ENCODE data around the gene HLA-E.
"Not testable (repeated sequence)": the region's sequence is repeated elsewhere in the genome, so short reads cannot be mapped to it uniquely, and the experiment has no call there.

HLA-E gene

DNA sequence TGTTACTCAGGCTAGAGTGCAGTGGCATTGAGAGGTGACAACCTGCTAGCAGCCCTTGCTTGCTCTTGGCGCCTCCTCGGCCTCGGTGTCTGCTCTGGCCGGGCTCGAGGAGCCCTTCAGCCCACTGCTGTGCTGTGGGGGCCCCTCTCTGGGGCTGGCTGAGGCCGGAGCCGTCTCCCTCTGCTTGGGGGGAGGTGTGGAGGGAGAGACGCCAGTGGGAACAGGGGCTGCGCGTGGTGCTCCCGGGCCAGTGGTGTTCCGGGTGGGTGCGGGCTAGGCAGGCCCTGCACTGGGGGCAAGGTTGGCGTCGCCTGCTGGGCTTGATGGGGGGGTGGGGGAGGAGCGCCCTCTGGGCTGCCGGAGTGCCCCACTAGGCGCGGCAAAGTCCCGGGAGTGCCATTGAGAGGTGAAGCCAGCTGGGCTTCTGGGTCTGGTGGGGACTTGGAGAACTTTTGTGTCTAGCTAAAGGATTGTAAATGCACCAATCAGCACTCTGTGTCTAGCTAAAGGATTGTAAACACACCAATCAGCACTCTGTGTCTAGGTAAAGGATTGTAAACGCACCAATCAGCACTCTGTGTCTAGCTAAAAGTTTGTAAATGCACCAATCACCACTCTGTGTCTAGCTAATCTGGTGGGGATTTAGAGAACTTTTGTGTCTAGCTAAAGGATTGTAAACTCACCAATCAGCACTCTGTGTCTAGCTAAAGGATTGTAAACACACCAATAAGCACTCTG, 28.6 kb downstream of the HLA-E start:
- H3K27ac ChIP-seq (ENCODE audit: low read depth, low read length); H3K9ac ChIP-seq (ENCODE audit: low read length); H3K27me3 ChIP-seq (ENCODE audit: control insufficient read depth, insufficient read depth, low read length); H3K4me3 ChIP-seq (ENCODE audit: low read length); H3K4me1 ChIP-seq (ENCODE audit: control insufficient read depth, insufficient read depth, low read length); H3K36me3 ChIP-seq (ENCODE audit: control insufficient read depth, insufficient read depth, low read length): not testable (repeated sequence)

DNA sequence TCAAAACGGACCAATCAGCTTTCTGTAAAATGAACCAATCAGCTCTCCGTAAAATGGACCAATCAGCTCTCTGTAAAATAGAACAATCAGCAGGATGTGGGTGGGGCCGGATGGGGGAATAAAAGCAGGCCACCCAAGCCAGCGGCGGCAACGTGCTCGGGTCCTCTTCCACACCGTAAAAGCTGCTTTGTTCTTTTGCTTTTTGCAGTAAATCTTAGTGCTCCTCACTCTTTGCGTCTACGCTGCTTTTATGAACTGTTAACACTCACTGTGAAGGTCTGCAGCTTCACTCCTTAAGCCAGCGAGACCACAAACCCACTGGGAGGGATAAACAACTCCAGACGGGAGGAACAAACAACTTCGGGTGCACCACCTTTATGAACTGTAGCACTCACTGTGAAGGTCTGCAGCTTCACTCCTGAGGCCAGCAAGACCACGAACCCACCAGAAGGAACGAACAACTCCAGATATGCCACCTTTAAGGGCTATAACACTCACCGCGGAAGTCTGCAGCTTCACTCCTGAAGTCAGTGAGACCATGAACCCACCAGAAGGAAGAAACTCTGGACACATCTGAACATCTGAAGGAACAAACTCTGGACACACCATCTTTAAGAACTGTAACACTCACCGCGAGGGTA, 29.3 kb downstream of the HLA-E start:
- not testable (repeated sequence) for H3K27ac ChIP-seq (ENCODE audit: low read depth, low read length); H3K4me3 ChIP-seq (ENCODE audit: low read length); H3K36me3 ChIP-seq (ENCODE audit: control insufficient read depth, insufficient read depth, low read length); H3K4me1 ChIP-seq (ENCODE audit: control insufficient read depth, insufficient read depth, low read length); H3K27me3 ChIP-seq (ENCODE audit: control insufficient read depth, insufficient read depth, low read length); H3K9ac ChIP-seq (ENCODE audit: low read length)

DNA sequence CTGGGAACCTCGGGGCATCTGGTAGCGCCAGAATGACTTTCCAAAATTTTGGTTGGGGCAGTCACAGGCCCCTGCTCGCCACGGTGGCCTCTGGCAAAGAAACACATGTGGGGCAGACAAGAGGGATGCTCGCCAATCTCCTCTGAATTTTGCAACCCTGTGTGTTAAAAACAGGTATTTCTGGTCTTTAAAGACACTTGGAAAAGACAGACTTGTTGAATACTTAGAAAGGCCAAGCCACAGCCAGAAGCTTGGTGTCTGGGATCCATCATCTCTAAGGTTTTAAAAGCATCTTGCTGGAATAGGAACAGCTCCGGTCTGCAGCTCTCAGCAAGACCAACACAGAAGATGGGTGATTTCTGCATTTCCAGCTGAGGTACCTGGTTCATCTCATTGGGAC, 31.2 kb downstream of the HLA-E start:
- peak overlapping the region; percentile 77 for H3K27ac ChIP-seq (ENCODE audit: low read depth, low read length)
- no peak overlapping the region for H3K9ac ChIP-seq (ENCODE audit: low read length)
- H3K4me1 ChIP-seq (ENCODE audit: control insufficient read depth, insufficient read depth, low read length), result peaks cover 9% of the 10 kb centered on the region
- H3K4me3 ChIP-seq (ENCODE audit: low read length), result no peak overlapping the region
- H3K27me3 ChIP-seq (ENCODE audit: control insufficient read depth, insufficient read depth, low read length), result no peaks in the 10 kb centered on the region
- H3K36me3 ChIP-seq (ENCODE audit: control insufficient read depth, insufficient read depth, low read length), result no peaks in the 10 kb centered on the region

DNA sequence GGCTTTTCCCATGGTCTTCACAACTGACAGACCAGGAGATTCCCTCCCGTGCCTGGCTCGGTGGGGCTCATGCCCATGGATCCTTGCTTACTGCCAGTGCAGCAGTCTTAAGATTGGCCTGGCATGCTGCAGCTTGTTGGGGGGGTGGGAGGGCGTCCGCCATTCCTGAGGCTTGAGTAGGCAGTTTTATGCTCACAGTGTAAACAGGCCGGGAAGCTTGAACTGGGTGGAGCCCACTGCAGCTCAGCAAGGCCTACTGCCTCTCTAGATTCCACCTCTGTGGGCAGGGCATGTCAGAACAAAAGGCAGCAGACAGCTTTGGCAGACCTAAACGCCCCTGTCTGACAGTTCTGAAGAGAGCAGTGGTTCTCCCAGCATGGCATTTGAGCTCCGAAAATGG, 31.8 kb downstream of the HLA-E start:
- not testable (repeated sequence) for H3K4me3 ChIP-seq (ENCODE audit: low read length); H3K36me3 ChIP-seq (ENCODE audit: control insufficient read depth, insufficient read depth, low read length); H3K27me3 ChIP-seq (ENCODE audit: control insufficient read depth, insufficient read depth, low read length); H3K4me1 ChIP-seq (ENCODE audit: control insufficient read depth, insufficient read depth, low read length); H3K9ac ChIP-seq (ENCODE audit: low read length)
- H3K27ac ChIP-seq (ENCODE audit: low read depth, low read length), result peak overlapping the region; percentile 77

DNA sequence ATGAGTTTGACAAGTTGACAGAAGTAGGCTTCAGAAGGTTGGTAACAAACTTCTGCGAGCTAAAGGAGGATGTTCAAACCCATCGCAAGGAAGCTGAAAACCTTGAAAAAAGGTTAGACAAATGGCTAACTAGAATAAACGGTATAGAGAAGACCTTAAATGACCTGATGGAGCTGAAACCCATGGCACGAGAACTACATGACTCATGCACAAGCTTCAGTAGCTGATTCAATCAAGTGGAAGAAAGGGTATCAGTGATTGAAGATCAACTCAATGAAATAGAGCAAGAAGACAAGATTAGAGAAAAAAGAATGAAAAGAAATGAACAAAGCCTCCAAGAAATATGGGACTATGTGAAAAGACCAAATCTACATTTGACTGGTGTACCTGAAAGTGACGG, 32.6 kb downstream of the HLA-E start:
- H3K27ac ChIP-seq (ENCODE audit: low read depth, low read length); H3K4me3 ChIP-seq (ENCODE audit: low read length); H3K9ac ChIP-seq (ENCODE audit: low read length); H3K36me3 ChIP-seq (ENCODE audit: control insufficient read depth, insufficient read depth, low read length); H3K27me3 ChIP-seq (ENCODE audit: control insufficient read depth, insufficient read depth, low read length); H3K4me1 ChIP-seq (ENCODE audit: control insufficient read depth, insufficient read depth, low read length): not testable (repeated sequence)

DNA sequence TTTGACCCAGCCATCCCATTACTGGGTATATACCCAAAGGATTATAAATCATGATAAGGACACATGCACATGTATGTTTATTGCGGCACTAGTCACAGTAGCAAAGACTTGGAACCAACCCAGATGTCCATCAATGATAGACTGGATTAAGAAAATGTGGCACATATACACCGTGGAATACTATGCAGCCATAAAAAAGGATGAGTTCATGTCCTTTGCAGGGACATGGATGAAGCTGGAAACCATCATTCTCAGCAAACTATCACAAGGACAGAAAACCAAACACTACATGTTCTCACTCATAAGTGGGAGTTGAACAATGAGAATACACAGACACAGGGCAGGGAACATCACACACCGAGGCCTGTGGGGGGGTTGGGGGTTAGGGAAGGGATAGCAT, 37.1 kb downstream of the HLA-E start:
- H3K36me3 ChIP-seq (ENCODE audit: control insufficient read depth, insufficient read depth, low read length); H3K4me1 ChIP-seq (ENCODE audit: control insufficient read depth, insufficient read depth, low read length); H3K4me3 ChIP-seq (ENCODE audit: low read length); H3K27ac ChIP-seq (ENCODE audit: low read depth, low read length); H3K27me3 ChIP-seq (ENCODE audit: control insufficient read depth, insufficient read depth, low read length); H3K9ac ChIP-seq (ENCODE audit: low read length): not testable (repeated sequence)

DNA sequence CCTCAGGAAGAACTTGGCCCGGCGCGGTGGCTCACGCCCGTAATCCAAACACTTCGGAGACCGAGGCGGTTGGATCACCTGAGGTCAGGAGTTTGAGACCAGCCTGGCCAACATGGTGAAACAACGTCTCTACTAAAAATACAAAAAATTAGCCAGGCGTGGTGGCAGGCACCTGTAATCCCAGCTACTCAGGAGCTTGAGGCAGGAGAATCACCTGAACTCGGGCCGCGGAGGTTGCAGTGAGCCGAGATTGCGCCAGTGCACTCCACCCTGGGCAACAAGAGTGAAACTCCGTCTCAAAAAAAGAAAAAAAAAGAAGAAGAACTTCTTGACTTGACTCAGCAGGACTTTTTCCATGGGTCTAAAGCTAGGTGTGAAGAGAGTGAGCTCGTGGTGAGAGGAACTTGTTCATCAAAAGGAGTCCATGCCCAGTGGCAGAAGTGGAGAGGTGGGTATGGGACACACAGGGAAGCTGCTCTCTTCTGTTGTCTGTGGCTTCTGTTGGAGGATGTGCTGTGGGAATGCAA, 40.1 kb downstream of the HLA-E start:
- H3K27ac ChIP-seq (ENCODE audit: low read depth, low read length); H3K27me3 ChIP-seq (ENCODE audit: control insufficient read depth, insufficient read depth, low read length); H3K4me3 ChIP-seq (ENCODE audit: low read length); H3K36me3 ChIP-seq (ENCODE audit: control insufficient read depth, insufficient read depth, low read length); H3K4me1 ChIP-seq (ENCODE audit: control insufficient read depth, insufficient read depth, low read length); H3K9ac ChIP-seq (ENCODE audit: low read length): not testable (repeated sequence)

DNA sequence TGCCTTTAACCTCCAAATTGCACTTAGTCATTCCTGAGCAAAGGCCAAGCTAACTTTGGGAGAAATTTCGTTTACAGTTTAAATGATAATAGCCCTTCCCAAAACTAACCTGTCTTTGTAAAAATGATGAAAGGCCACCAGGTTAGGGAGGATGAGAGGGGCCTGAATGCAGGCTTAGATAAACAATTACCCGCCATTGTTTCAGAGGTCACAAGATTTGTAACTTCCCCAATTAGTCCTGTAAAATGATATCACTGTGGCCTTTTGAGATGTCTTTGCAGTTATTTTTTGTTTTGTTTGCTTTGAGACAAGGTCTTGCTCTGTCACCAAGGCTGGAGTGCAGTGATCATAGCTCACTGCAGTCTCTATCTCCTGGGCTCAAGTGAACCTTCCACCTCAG, 40.7 kb downstream of the HLA-E start:
- Histone ChIP-seq H3K4me3 (ENCODE audit: low read length) (no peak overlapping the region), H3K27me3 (ENCODE audit: control insufficient read depth, insufficient read depth, low read length) (no peaks in the 10 kb centered on the region), H3K4me1 (ENCODE audit: control insufficient read depth, insufficient read depth, low read length) (no peaks in the 10 kb centered on the region), H3K36me3 (ENCODE audit: control insufficient read depth, insufficient read depth, low read length) (no peaks in the 10 kb centered on the region), H3K27ac (ENCODE audit: low read depth, low read length) (no peak overlapping the region), H3K9ac (ENCODE audit: low read length) (no peak overlapping the region)

DNA sequence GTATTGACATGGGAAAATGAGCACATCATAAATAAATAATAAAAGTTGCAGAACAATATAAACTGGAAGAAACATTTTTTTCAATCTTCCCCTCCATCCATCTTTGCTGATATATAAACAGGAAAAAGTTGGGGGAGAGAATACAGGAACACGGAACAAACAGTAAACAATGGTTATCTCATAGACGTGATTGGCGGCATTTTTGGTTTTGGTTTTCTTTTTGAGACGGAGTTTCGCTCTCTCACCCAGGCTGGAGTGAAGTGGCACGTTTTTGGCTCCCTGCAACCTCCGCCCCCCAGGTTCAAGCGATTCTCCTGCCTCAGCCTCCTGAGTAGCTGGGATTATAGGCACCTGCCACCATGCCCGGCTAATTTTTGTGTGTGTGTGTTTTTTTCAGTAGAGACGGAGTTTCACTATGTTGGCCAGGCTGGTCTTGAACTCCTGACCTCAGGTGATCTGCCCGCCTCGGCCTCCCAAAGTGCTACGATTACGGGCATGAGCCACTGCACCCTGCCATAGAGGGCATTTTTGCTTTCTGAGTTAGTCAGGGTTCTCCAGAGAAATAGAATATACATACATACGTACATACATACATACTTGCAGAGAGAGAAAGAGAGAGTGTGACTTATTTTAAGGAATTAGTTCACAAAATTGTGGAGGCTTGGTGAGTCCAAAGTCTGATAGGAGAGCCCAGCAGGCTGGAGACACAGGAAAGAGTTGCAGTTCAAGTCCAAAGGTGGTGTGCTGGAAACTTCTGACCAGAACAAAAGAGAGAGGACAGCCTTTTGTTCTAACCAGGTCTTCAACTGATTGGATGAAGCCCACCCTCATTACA, 44.4 kb downstream of the HLA-E start:
- no peaks in the 10 kb centered on the region for H3K27me3 ChIP-seq (ENCODE audit: control insufficient read depth, insufficient read depth, low read length)
- H3K4me1 ChIP-seq (ENCODE audit: control insufficient read depth, insufficient read depth, low read length), result no peaks in the 10 kb centered on the region
- no peaks in the 10 kb centered on the region for H3K36me3 ChIP-seq (ENCODE audit: control insufficient read depth, insufficient read depth, low read length)
- H3K27ac ChIP-seq (ENCODE audit: low read depth, low read length), result no peak overlapping the region
- no peak overlapping the region for H3K9ac ChIP-seq (ENCODE audit: low read length)
- no peak overlapping the region for H3K4me3 ChIP-seq (ENCODE audit: low read length)

DNA sequence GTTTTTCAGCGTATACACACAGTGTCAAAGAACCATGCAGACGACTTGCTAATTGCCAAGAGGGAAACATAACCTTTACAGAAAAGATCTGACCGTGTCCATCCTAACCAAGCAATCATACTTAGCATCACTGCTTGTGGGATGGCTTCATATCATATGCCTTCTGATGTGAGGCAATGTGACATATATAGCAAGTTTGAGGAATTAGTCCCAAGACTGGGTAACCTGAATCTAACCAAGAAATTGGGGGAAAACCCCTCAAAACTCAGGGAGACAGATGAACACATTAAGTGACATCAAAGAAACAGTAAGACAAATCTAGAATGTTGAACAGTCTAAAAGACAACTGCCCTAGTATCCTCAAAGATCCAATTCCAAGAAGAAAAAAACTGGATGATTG, 48.6 kb downstream of the HLA-E start:
- Histone ChIP-seq H3K9ac (ENCODE audit: low read length) (no peak overlapping the region), H3K4me1 (ENCODE audit: control insufficient read depth, insufficient read depth, low read length) (peaks cover 2% of the 10 kb centered on the region), H3K4me3 (ENCODE audit: low read length) (no peak overlapping the region), H3K27ac (ENCODE audit: low read depth, low read length) (no peak overlapping the region), H3K27me3 (ENCODE audit: control insufficient read depth, insufficient read depth, low read length) (no peaks in the 10 kb centered on the region), H3K36me3 (ENCODE audit: control insufficient read depth, insufficient read depth, low read length) (no peaks in the 10 kb centered on the region)

DNA sequence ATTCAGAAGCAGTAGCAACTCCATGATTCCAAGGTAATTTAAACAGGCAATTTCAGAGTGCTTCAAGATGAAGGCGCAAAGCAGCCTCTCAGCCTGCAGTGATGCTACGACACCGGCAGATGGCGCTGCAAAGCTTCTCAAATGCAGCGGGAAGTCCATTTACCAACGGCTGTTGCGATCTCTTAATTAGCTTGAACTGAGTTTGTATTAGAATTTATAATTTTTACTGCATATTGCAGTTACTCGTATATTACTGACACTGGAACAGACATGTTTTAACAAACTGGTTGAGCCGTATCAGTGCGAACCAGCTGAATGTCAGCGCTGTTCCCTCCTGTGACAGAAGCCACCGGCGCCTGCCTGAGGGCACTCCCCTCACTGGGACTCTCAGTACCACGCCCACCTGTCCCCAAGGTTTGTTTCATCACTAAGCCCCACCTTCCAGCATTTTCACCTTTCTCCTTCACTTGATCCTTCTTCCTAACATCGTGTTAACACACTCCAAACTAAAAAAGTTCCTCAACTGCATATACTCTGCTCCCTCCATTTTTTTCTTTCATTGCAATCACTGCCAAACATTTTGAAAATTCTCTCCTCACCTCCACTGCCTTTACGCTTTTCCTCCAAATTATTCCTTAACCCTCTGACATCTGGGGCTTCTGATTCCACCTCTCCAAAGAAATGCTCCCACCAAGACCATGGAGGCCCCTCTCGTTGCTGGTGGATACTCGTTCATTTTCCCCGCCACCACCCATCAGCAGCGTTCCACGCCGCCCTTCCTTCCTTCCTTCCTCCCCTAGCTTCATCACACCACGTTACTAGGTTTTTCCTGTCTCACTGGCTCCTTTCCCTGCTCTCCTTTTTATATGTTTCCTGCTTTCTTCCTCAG, 52.5 kb downstream of the HLA-E start:
- Histone ChIP-seq H3K4me3 (ENCODE audit: low read length) (peak overlapping the region; percentile 38), H3K9ac (ENCODE audit: low read length) (no peak overlapping the region), H3K4me1 (ENCODE audit: control insufficient read depth, insufficient read depth, low read length) (peaks cover 2% of the 10 kb centered on the region), H3K27me3 (ENCODE audit: control insufficient read depth, insufficient read depth, low read length) (no peaks in the 10 kb centered on the region), H3K36me3 (ENCODE audit: control insufficient read depth, insufficient read depth, low read length) (peaks cover 9% of the 10 kb centered on the region), H3K27ac (ENCODE audit: low read depth, low read length) (no peak overlapping the region)

DNA sequence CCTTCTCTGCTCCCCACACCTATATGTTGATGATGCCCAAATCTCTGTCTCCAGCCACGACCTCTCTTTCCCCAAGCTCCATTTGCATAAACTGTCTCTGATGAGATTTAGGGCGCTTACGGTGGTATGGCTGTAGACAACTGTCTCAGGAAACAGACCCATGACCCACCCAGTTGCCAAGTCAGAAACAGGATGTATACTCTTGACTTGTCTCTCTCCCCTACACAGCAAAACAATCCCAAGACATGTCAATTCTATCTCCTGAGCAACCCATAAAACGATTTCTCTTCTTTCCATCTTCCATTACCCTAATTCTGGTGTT, 53.1 kb downstream of the HLA-E start:
- Histone ChIP-seq H3K4me1 (ENCODE audit: control insufficient read depth, insufficient read depth, low read length) (peaks cover 2% of the 10 kb centered on the region), H3K4me3 (ENCODE audit: low read length) (peak overlapping the region; percentile 38), H3K27ac (ENCODE audit: low read depth, low read length) (no peak overlapping the region), H3K9ac (ENCODE audit: low read length) (no peak overlapping the region), H3K27me3 (ENCODE audit: control insufficient read depth, insufficient read depth, low read length) (no peaks in the 10 kb centered on the region), H3K36me3 (ENCODE audit: control insufficient read depth, insufficient read depth, low read length) (peaks cover 14% of the 10 kb centered on the region)

Measured in rectal smooth muscle tissue (tissue), 1 donor.